Keratinocyte (primary cell): ENCODE data around the gene NCOA4. TPM values are rescaled to one million over a fixed set of nuclear protein-coding genes. Genes with fewer than 3 reads are reported as not detected.

Experiments
- DNase-seq: peaks from one replicate; pipeline ENCODE4 v3.0.0-alpha.2; 2011; ENCODE audit warnings: low read depth, missing footprints, low spot score
- FAIRE-seq: peaks from 2 replicates; lab custom pipeline; 2011; peaks lifted over from hg19 to GRCh38; lab: Jason Lieb, UNC
- H2AFZ ChIP-seq: 2 replicates; pipeline ENCODE4 v1.6.0; 2012; ENCODE audit warnings: low read length, control low read depth, inconsistent platforms; ENCODE audit not compliant: control insufficient read depth
- H3K27ac ChIP-seq: 2 replicates; pipeline ENCODE4 v1.5.1; 2011; ENCODE audit warnings: low read length; ENCODE audit not compliant: control insufficient read depth, insufficient read depth
- H3K27me3 ChIP-seq: 3 replicates; pipeline ENCODE4 v1.6.0; 2011; ENCODE audit warnings: low read length; ENCODE audit not compliant: control insufficient read depth, insufficient read depth; ENCODE audit errors: extremely low read depth
- H3K36me3 ChIP-seq, 2 experiments: 2 replicates in 1 of 2; 3 replicates in 1 of 2; pipeline ENCODE4 v1.5.1; 2011; ENCODE audit warnings: low read length in 2 of 2, mild to moderate bottlenecking in 1 of 2; ENCODE audit not compliant: control insufficient read depth in 2 of 2, insufficient read depth in 2 of 2; ENCODE audit errors: extremely low read depth in 1 of 2
- H3K4me1 ChIP-seq: 3 replicates; pipeline ENCODE4 v1.5.1; 2011; ENCODE audit warnings: low read length; ENCODE audit not compliant: control insufficient read depth, insufficient read depth; ENCODE audit errors: extremely low read depth
- H3K4me2 ChIP-seq: 3 replicates; pipeline ENCODE4 v1.6.0; 2011; ENCODE audit warnings: low read depth, low read length; ENCODE audit not compliant: control insufficient read depth, insufficient read depth; ENCODE audit errors: extremely low read depth
- H3K4me3 ChIP-seq, 3 experiments: fragments of 200-600 bp in 1 of 3; sonication (generic) in 1 of 3; 2 replicates in 2 of 3; 3 replicates in 1 of 3; pipeline ENCODE4 v1.5.1; 2011 to 2016; ENCODE audit warnings: low read length in 3 of 3, mild to moderate bottlenecking in 3 of 3, control low read depth in 2 of 3, inconsistent platforms in 1 of 3, low read depth in 1 of 3, mixed read lengths in 1 of 3, mixed run types in 1 of 3, moderate library complexity in 1 of 3; ENCODE audit not compliant: control insufficient read depth in 2 of 3, insufficient read depth in 2 of 3; ENCODE audit errors: extremely low read depth in 1 of 3
- H3K79me2 ChIP-seq: 2 replicates; pipeline ENCODE4 v1.6.0; 2012; ENCODE audit warnings: low read length; ENCODE audit not compliant: control insufficient read depth, insufficient read depth
- H3K9ac ChIP-seq: 3 replicates; pipeline ENCODE4 v1.6.0; 2011; ENCODE audit warnings: low read length; ENCODE audit not compliant: control insufficient read depth, insufficient read depth; ENCODE audit errors: extremely low read depth
- H3K9me1 ChIP-seq: 3 replicates; pipeline ENCODE4 v1.6.0; 2011; ENCODE audit warnings: low read length; ENCODE audit not compliant: control insufficient read depth, insufficient read depth; ENCODE audit errors: extremely low read depth
- H3K9me3 ChIP-seq: 2 replicates; pipeline ENCODE4 v1.5.1; 2012; ENCODE audit warnings: low read depth, low read length; ENCODE audit not compliant: control insufficient read depth
- H4K20me1 ChIP-seq: 3 replicates; pipeline ENCODE4 v1.6.0; 2011; ENCODE audit warnings: low read length; ENCODE audit not compliant: control insufficient read depth, insufficient read depth; ENCODE audit errors: extremely low read depth
- CTCF ChIP-seq, 3 experiments: IDR thresholded peaks in 1 of 3; conservative IDR thresholded peaks in 1 of 3; optimal IDR thresholded peaks in 1 of 3; 2 replicates in 2 of 3; 3 replicates in 1 of 3; pipeline versions ENCODE3 to v1.5.1; 2011; ENCODE audit warnings: low read length in 3 of 3, mild to moderate bottlenecking in 3 of 3, moderate library complexity in 2 of 3, control low read depth in 1 of 3, inconsistent platforms in 1 of 3; ENCODE audit not compliant: insufficient read depth in 2 of 3; ENCODE audit errors: extremely low read depth in 1 of 3
- EZH2 ChIP-seq: IDR thresholded peaks from one replicate; pipeline ENCODE4 v1.6.1; 2012; ENCODE audit warnings: inconsistent platforms, mild to moderate bottlenecking, low read length, moderate library complexity
- dilution Hi-C: fragments of 300-500 bp; cut with MboI; formaldehyde crosslinking; loops from one replicate; pipeline ENCODE4 v1.7.0; 2020; ENCODE audit warnings: low sequenced_read_pairs; ENCODE audit not compliant: extremely low pct_ligation_motif_present
- polyA plus RNA-seq, 5 experiments: library from polyadenylated mRNA; depleted of rRNA in 3 of 5; stranded (reverse) in 3 of 5; stranded (forward) in 1 of 5; unstranded in 1 of 5; fragments of >200 nt; gene quantifications; 1 replicate in 1 of 5; 2 replicates in 3 of 5; 3 replicates in 1 of 5; pipeline versions ENCODE4 v1.2.1 to v1.2.3, GENCODE V29; 2011 to 2012; ENCODE audit warnings: missing spikeins in 2 of 5, low read depth in 1 of 5, low replicate concordance in 1 of 5

The NCOA4 gene
- polyA plus RNA-seq, 1 donor (not counting 4 experiments of a cell fraction or from before 2014, with no cell fraction given): 179 TPM

GRCh38 chr10:46017733-46018132, 12.7 kb downstream of the NCOA4 start:
- FAIRE-seq (no peak), DNase-seq (no peak)
- Histone ChIP-seq H3K36me3 (peaks cover 16 to 30% of the 10 kb centered on the region in 2 experiments), H3K9me1 (peaks cover 8% of the 10 kb centered on the region), H3K4me2 (no peak overlapping the region), H3K4me3 (no peak overlapping the region), H3K9ac (no peak overlapping the region), H3K27ac (no peak overlapping the region), H3K4me1 (peaks cover 29% of the 10 kb centered on the region), H4K20me1 (peaks cover 35% of the 10 kb centered on the region), H3K9me3 (no peaks in the 10 kb centered on the region), H3K79me2 (peaks cover 83% of the 10 kb centered on the region), H3K27me3 (no peaks in the 10 kb centered on the region), H2AFZ (no peak overlapping the region)
- TF ChIP-seq EZH2: no peak
- TF ChIP-seq CTCF (optimal IDR thresholded peaks at IDR 0.05 in 1 of 3, IDR thresholded peaks at IDR 0.05 in 1 of 3, conservative IDR thresholded peaks at IDR 0.05 in 1 of 3; ENCODE audit: extremely low read depth in 1 of 3, insufficient read depth in 2 of 3, low read length in 3 of 3): no peak
- dilution Hi-C loops: no loop called here

- no peak overlapping the region for H3K4me2 ChIP-seq
- no peak overlapping the region for H2AFZ ChIP-seq
- H3K27ac ChIP-seq: no peak overlapping the region
- H3K4me1 ChIP-seq: peaks cover 26% of the 10 kb centered on the region
- peaks cover 8% of the 10 kb centered on the region for H3K9me1 ChIP-seq
- H3K9me3 ChIP-seq: no peaks in the 10 kb centered on the region
- H3K36me3 ChIP-seq: peaks cover 17 to 32% of the 10 kb centered on the region in 2 experiments
- TF ChIP-seq CTCF (optimal IDR thresholded peaks at IDR 0.05 in 1 of 3, IDR thresholded peaks at IDR 0.05 in 1 of 3, conservative IDR thresholded peaks at IDR 0.05 in 1 of 3; ENCODE audit: extremely low read depth in 1 of 3, insufficient read depth in 2 of 3, low read length in 3 of 3): no peak
- TF ChIP-seq EZH2: no peak
- DNase-seq (no peak), FAIRE-seq (no peak)
- dilution Hi-C loops: no loop called here
- no peaks in the 10 kb centered on the region for H3K27me3 ChIP-seq
- no peak overlapping the region for H3K9ac ChIP-seq
- peaks cover 73% of the 10 kb centered on the region for H3K79me2 ChIP-seq
- H3K4me3 ChIP-seq: no peak overlapping the region
- peaks cover 26% of the 10 kb centered on the region for H4K20me1 ChIP-seq
Measured at GRCh38 chr10:46016811-46017210, 13.6 kb downstream of the NCOA4 start.
